GM12891 (cell line): ENCODE measurements around the gene SF1.

Experiments
- POLR2A ChIP-seq: IDR thresholded peaks from 2 replicates; pipeline ENCODE4 v1.6.1; 2011; ENCODE audit warnings: low read depth, low read length, control low read depth
- POLR2AphosphoS5 ChIP-seq: IDR thresholded peaks from 2 replicates; pipeline ENCODE4 v1.6.1; 2011; ENCODE audit warnings: low read depth, low read length, control low read depth
- SPI1 ChIP-seq: IDR thresholded peaks from 2 replicates; pipeline ENCODE4 v1.6.1; 2011; ENCODE audit warnings: low read depth, low read length, control low read depth

GRCh38 chr11:64784813-64785581 lies 6.7 kb upstream of the SF1 start:
- no peak for TF ChIP-seq POLR2AphosphoS5
- TF ChIP-seq POLR2A: no peak
- no peak for TF ChIP-seq SPI1
